Keratinocyte (primary cell): Measurements from ENCODE around the gene LYPD6B.

Experiments used
- CTCF ChIP-seq, 3 experiments: IDR thresholded peaks in 1 of 3; conservative IDR thresholded peaks in 1 of 3; optimal IDR thresholded peaks in 1 of 3; 2 replicates in 2 of 3; 3 replicates in 1 of 3; pipeline versions ENCODE3 to v1.5.1; 2011; ENCODE audit warnings: low read length in 3 of 3, mild to moderate bottlenecking in 3 of 3, moderate library complexity in 2 of 3, control low read depth in 1 of 3, inconsistent platforms in 1 of 3; ENCODE audit not compliant: insufficient read depth in 2 of 3; ENCODE audit errors: extremely low read depth in 1 of 3
- EZH2 ChIP-seq: IDR thresholded peaks from one replicate; pipeline ENCODE4 v1.6.1; 2012; ENCODE audit warnings: inconsistent platforms, mild to moderate bottlenecking, low read length, moderate library complexity

GRCh38 chr2:149090706-149091105 is 52.2 kb downstream of the LYPD6B start:
- TF ChIP-seq CTCF (optimal IDR thresholded peaks at IDR 0.05 in 1 of 3, IDR thresholded peaks at IDR 0.05 in 1 of 3, conservative IDR thresholded peaks at IDR 0.05 in 1 of 3; ENCODE audit: extremely low read depth in 1 of 3, insufficient read depth in 2 of 3, low read length in 3 of 3) (no peak), EZH2 (no peak)
